Keratinocyte (primary cell): ENCODE data around the gene ARHGEF3. TPM values are rescaled to one million over a fixed set of nuclear protein-coding genes. Genes with fewer than 3 reads are reported as not detected.

Experiments
- DNase-seq: peaks from one replicate; pipeline ENCODE4 v3.0.0-alpha.2; 2011; ENCODE audit warnings: low read depth, missing footprints, low spot score
- FAIRE-seq: peaks from 2 replicates; lab custom pipeline; 2011; peaks lifted over from hg19 to GRCh38; lab: Jason Lieb, UNC
- H2AFZ ChIP-seq: 2 replicates; pipeline ENCODE4 v1.6.0; 2012; ENCODE audit warnings: low read length, control low read depth, inconsistent platforms; ENCODE audit not compliant: control insufficient read depth
- H3K27ac ChIP-seq: 2 replicates; pipeline ENCODE4 v1.5.1; 2011; ENCODE audit warnings: low read length; ENCODE audit not compliant: control insufficient read depth, insufficient read depth
- H3K27me3 ChIP-seq: 3 replicates; pipeline ENCODE4 v1.6.0; 2011; ENCODE audit warnings: low read length; ENCODE audit not compliant: control insufficient read depth, insufficient read depth; ENCODE audit errors: extremely low read depth
- H3K36me3 ChIP-seq, 2 experiments: 2 replicates in 1 of 2; 3 replicates in 1 of 2; pipeline ENCODE4 v1.5.1; 2011; ENCODE audit warnings: low read length in 2 of 2, mild to moderate bottlenecking in 1 of 2; ENCODE audit not compliant: control insufficient read depth in 2 of 2, insufficient read depth in 2 of 2; ENCODE audit errors: extremely low read depth in 1 of 2
- H3K4me1 ChIP-seq: 3 replicates; pipeline ENCODE4 v1.5.1; 2011; ENCODE audit warnings: low read length; ENCODE audit not compliant: control insufficient read depth, insufficient read depth; ENCODE audit errors: extremely low read depth
- H3K4me2 ChIP-seq: 3 replicates; pipeline ENCODE4 v1.6.0; 2011; ENCODE audit warnings: low read depth, low read length; ENCODE audit not compliant: control insufficient read depth, insufficient read depth; ENCODE audit errors: extremely low read depth
- H3K4me3 ChIP-seq, 3 experiments: fragments of 200-600 bp in 1 of 3; sonication (generic) in 1 of 3; 2 replicates in 2 of 3; 3 replicates in 1 of 3; pipeline ENCODE4 v1.5.1; 2011 to 2016; ENCODE audit warnings: low read length in 3 of 3, mild to moderate bottlenecking in 3 of 3, control low read depth in 2 of 3, inconsistent platforms in 1 of 3, low read depth in 1 of 3, mixed read lengths in 1 of 3, mixed run types in 1 of 3, moderate library complexity in 1 of 3; ENCODE audit not compliant: control insufficient read depth in 2 of 3, insufficient read depth in 2 of 3; ENCODE audit errors: extremely low read depth in 1 of 3
- H3K79me2 ChIP-seq: 2 replicates; pipeline ENCODE4 v1.6.0; 2012; ENCODE audit warnings: low read length; ENCODE audit not compliant: control insufficient read depth, insufficient read depth
- H3K9ac ChIP-seq: 3 replicates; pipeline ENCODE4 v1.6.0; 2011; ENCODE audit warnings: low read length; ENCODE audit not compliant: control insufficient read depth, insufficient read depth; ENCODE audit errors: extremely low read depth
- H3K9me1 ChIP-seq: 3 replicates; pipeline ENCODE4 v1.6.0; 2011; ENCODE audit warnings: low read length; ENCODE audit not compliant: control insufficient read depth, insufficient read depth; ENCODE audit errors: extremely low read depth
- H3K9me3 ChIP-seq: 2 replicates; pipeline ENCODE4 v1.5.1; 2012; ENCODE audit warnings: low read depth, low read length; ENCODE audit not compliant: control insufficient read depth
- H4K20me1 ChIP-seq: 3 replicates; pipeline ENCODE4 v1.6.0; 2011; ENCODE audit warnings: low read length; ENCODE audit not compliant: control insufficient read depth, insufficient read depth; ENCODE audit errors: extremely low read depth
- CTCF ChIP-seq, 3 experiments: IDR thresholded peaks in 1 of 3; conservative IDR thresholded peaks in 1 of 3; optimal IDR thresholded peaks in 1 of 3; 2 replicates in 2 of 3; 3 replicates in 1 of 3; pipeline versions ENCODE3 to v1.5.1; 2011; ENCODE audit warnings: low read length in 3 of 3, mild to moderate bottlenecking in 3 of 3, moderate library complexity in 2 of 3, control low read depth in 1 of 3, inconsistent platforms in 1 of 3; ENCODE audit not compliant: insufficient read depth in 2 of 3; ENCODE audit errors: extremely low read depth in 1 of 3
- EZH2 ChIP-seq: IDR thresholded peaks from one replicate; pipeline ENCODE4 v1.6.1; 2012; ENCODE audit warnings: inconsistent platforms, mild to moderate bottlenecking, low read length, moderate library complexity
- dilution Hi-C: fragments of 300-500 bp; cut with MboI; formaldehyde crosslinking; loops from one replicate; pipeline ENCODE4 v1.7.0; 2020; ENCODE audit warnings: low sequenced_read_pairs; ENCODE audit not compliant: extremely low pct_ligation_motif_present
- polyA plus RNA-seq, 5 experiments: library from polyadenylated mRNA; depleted of rRNA in 3 of 5; stranded (reverse) in 3 of 5; stranded (forward) in 1 of 5; unstranded in 1 of 5; fragments of >200 nt; gene quantifications; 1 replicate in 1 of 5; 2 replicates in 3 of 5; 3 replicates in 1 of 5; pipeline versions ENCODE4 v1.2.1 to v1.2.3, GENCODE V29; 2011 to 2012; ENCODE audit warnings: missing spikeins in 2 of 5, low read depth in 1 of 5, low replicate concordance in 1 of 5

ARHGEF3 gene
- polyA plus RNA-seq, 1 donor (not counting 4 experiments of a cell fraction or from before 2014, with no cell fraction given): 26.2 TPM

- H3K9me3 ChIP-seq: no peaks in the 10 kb centered on the region
- no peaks in the 10 kb centered on the region for H3K27me3 ChIP-seq
- peaks cover 0 to 16% of the 10 kb centered on the region in 2 experiments for H3K36me3 ChIP-seq
- TF ChIP-seq CTCF (optimal IDR thresholded peaks at IDR 0.05 in 1 of 3, IDR thresholded peaks at IDR 0.05 in 1 of 3, conservative IDR thresholded peaks at IDR 0.05 in 1 of 3; ENCODE audit: extremely low read depth in 1 of 3, insufficient read depth in 2 of 3, low read length in 3 of 3) (no peak), EZH2 (no peak)
- H3K4me2 ChIP-seq: no peak overlapping the region
- H3K4me3 ChIP-seq: no peak overlapping the region
- peaks cover 18% of the 10 kb centered on the region for H3K4me1 ChIP-seq
- peaks cover 7% of the 10 kb centered on the region for H3K79me2 ChIP-seq
- FAIRE-seq (no peak), DNase-seq (no peak)
- no peak overlapping the region for H2AFZ ChIP-seq
- H3K9me1 ChIP-seq: no peaks in the 10 kb centered on the region
- H3K27ac ChIP-seq: no peak overlapping the region
- no peaks in the 10 kb centered on the region for H4K20me1 ChIP-seq
- H3K9ac ChIP-seq: no peak overlapping the region
- dilution Hi-C loops: no loop called here
These were observed 46.9 kb downstream of the ARHGEF3 start for GRCh38 chr3:56754741-56755417.

DNA sequence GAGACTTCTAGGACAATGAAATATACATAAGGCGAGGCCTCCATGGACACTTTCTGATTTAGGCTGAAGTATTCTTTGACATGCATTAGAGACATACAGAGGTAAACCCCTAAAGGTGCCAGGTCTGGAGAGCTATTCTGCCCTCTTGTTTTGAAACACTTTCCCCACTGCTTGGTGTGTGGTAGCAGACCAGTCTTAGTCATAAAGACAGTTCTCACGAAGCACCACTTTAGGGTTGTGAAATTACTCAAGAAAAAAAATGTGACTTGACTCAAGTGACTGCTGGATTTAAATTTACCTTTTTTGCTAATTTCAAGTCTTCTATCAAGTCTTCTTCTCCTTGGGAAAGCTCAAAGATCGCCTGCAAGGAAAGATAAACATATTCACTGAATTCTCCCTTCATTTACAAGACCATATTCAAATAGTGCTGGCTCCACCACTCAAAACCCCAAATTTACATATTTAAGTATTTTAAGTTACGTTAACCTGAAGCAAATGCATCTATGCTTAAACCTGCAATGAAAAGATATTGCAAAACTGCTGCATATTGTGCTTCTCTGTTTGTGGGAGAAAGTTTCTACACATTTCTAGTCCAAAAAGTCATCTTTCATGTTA is 48.4 kb downstream of the ARHGEF3 start:
- TF ChIP-seq CTCF (optimal IDR thresholded peaks at IDR 0.05 in 1 of 3, IDR thresholded peaks at IDR 0.05 in 1 of 3, conservative IDR thresholded peaks at IDR 0.05 in 1 of 3; ENCODE audit: extremely low read depth in 1 of 3, insufficient read depth in 2 of 3, low read length in 3 of 3) (no peak), EZH2 (no peak)
- Histone ChIP-seq H3K4me1 (peaks cover 11% of the 10 kb centered on the region), H3K4me3 (no peak overlapping the region), H3K79me2 (peaks cover 2% of the 10 kb centered on the region), H3K9me1 (no peaks in the 10 kb centered on the region), H3K27me3 (no peaks in the 10 kb centered on the region), H2AFZ (no peak overlapping the region), H4K20me1 (no peaks in the 10 kb centered on the region), H3K9ac (no peak overlapping the region), H3K9me3 (no peaks in the 10 kb centered on the region), H3K4me2 (no peak overlapping the region), H3K36me3 (peaks cover 5 to 23% of the 10 kb centered on the region in 2 experiments), H3K27ac (no peak overlapping the region)
- dilution Hi-C loops: no loop called here
- no peak for DNase-seq
- FAIRE-seq: no peak
